RPMI7951 (cell line): Measurements from ENCODE around the gene ENC1. TPM values are rescaled to one million over a fixed set of nuclear protein-coding genes. Genes with fewer than 3 reads are reported as not detected.
"Not testable (repeated sequence)": the region's sequence is repeated elsewhere in the genome, so short reads cannot be mapped to it uniquely, and the experiment has no call there.

Experiments used
- DNase-seq: peaks from one replicate; pipeline ENCODE4 v3.0.0-alpha.2; 2012; ENCODE audit warnings: low read depth
- total RNA-seq: library from RNA; depleted of rRNA; stranded (reverse); fragments of >200 nt; shearing (Covaris generic); gene quantifications from 2 replicates; pipeline ENCODE4 v1.2.3, GENCODE V29; 2014; rRNA removed

ENC1 gene
- total RNA-seq: 23.3 and 24.0 TPM in 2 replicates

GRCh38 chr5:74640450-74640953, at the start of gene ENC1:
Gene ENC1, minus strand, starts transcription at chr5:74640728. Its CDS starts 4,243 bp downstream, at chr5:74636485.
- DNase-seq: peak; percentile 93

GRCh38 chr5:74686962-74687751, 46.6 kb upstream of the ENC1 start:
- no peak for DNase-seq

GRCh38 chr5:74685979-74686631, 45.6 kb upstream of the ENC1 start:
- DNase-seq: peak; percentile 34

- DNase-seq: peak; percentile 83
Measured at GRCh38 chr5:74684900-74685851, 44.6 kb upstream of the ENC1 start, which contains the start of gene HEXB. Gene HEXB, plus strand, starts transcription at chr5:74685233. Its CDS starts 28 bp downstream, at chr5:74685261.

- no peak for DNase-seq
Measured at GRCh38 chr5:74679966-74680365, 39.4 kb upstream of the ENC1 start.

- not testable (repeated sequence) for DNase-seq
Measured at GRCh38 chr5:74679300-74679699, 38.8 kb upstream of the ENC1 start.

GRCh38 chr5:74678123-74678522, 37.6 kb upstream of the ENC1 start:
- DNase-seq: not testable (repeated sequence)

GRCh38 chr5:74676466-74676865, 35.9 kb upstream of the ENC1 start:
- DNase-seq: not testable (repeated sequence)

GRCh38 chr5:74673011-74673790, 32.7 kb upstream of the ENC1 start:
- peak; percentile 46 for DNase-seq

GRCh38 chr5:74672215-74672877, 31.8 kb upstream of the ENC1 start:
- DNase-seq: no peak

- DNase-seq: no peak
Measured at GRCh38 chr5:74670396-74671038, 30.0 kb upstream of the ENC1 start.

- no peak for DNase-seq
Measured at GRCh38 chr5:74669821-74670220, 29.3 kb upstream of the ENC1 start.

- DNase-seq: peak; percentile 18
Measured at GRCh38 chr5:74667396-74667795, 26.9 kb upstream of the ENC1 start.

- no peak for DNase-seq
Measured at GRCh38 chr5:74665816-74666215, 25.3 kb upstream of the ENC1 start.

- no peak for DNase-seq
Measured at GRCh38 chr5:74665273-74665672, 24.7 kb upstream of the ENC1 start.

- DNase-seq: no peak
Measured at GRCh38 chr5:74664551-74664950, 24.0 kb upstream of the ENC1 start.

- no peak for DNase-seq
Measured at GRCh38 chr5:74660873-74661272, 20.3 kb upstream of the ENC1 start.

- no peak for DNase-seq
Measured at GRCh38 chr5:74660140-74660539, 19.6 kb upstream of the ENC1 start.

GRCh38 chr5:74659172-74659571, 18.6 kb upstream of the ENC1 start:
- DNase-seq: no peak

- DNase-seq: no peak
Measured at GRCh38 chr5:74657165-74657564, 16.6 kb upstream of the ENC1 start.
